SK-N-SH treated with all-trans-retinoic acid at 6 μM for 48 hours (cell line): ENCODE results near the gene MYL9.

ENCODE experiments used
- PATZ1 ChIP-seq: fragments of 250-450 bp; sonication (Bioruptor Pico); IDR thresholded peaks from 2 replicates; pipeline ENCODE4 v1.8.0; 2020; ENCODE audit warnings: mild to moderate bottlenecking, moderate library complexity, borderline replicate concordance
- ZNF565 ChIP-seq: fragments of 450-650 bp; formaldehyde crosslinking; conservative IDR thresholded peaks from 2 replicates; pipeline ENCODE4 v1.5.0; 2020; ENCODE audit warnings: low read depth, mild to moderate bottlenecking, moderate library complexity

GRCh38 chr20:36546111-36546736 lies 4.9 kb downstream of the MYL9 start:
- TF ChIP-seq PATZ1 (CRISPR knock-in tag) (no peak), ZNF565 (CRISPR knock-in tag) (no peak)
